ENCODE data around the gene TMEM200C.

GRCh38 chr18:5918205-5918858, 23.0 kb upstream of the TMEM200C start:
- TF ChIP-seq CTCF (IDR thresholded peaks at IDR 0.05) = no peak
- TF ChIP-seq POLR2A (IDR thresholded peaks at IDR 0.05) = no peak

All from heart left ventricle (tissue), 13 donors.